Ammon's horn (tissue), 1 donor: ENCODE measurements around the gene DBNDD1.
"Not testable (repeated sequence)": the region's sequence is repeated elsewhere in the genome, so short reads cannot be mapped to it uniquely, and the experiment has no call there.

Source experiments
- DNase-seq: peaks from one replicate; pipeline ENCODE4 v3.0.0-alpha.2; 2016; ENCODE audit warnings: low spot score

DBNDD1 gene

GRCh38 chr16:90018652-90019542, at the start of gene DBNDD1:
Gene DBNDD1 (minus strand): TSS chr16:90019456. CDS start chr16:90019341, 115 bp downstream.
- DNase-seq: no peak

- DNase-seq: no peak
Observed at GRCh38 chr16:90061437-90061836, 42.2 kb upstream of the DBNDD1 start.

- DNase-seq: no peak
Observed at GRCh38 chr16:90057738-90058173, 38.5 kb upstream of the DBNDD1 start.

- not testable (repeated sequence) for DNase-seq
Observed at GRCh38 chr16:90056521-90056920, 37.3 kb upstream of the DBNDD1 start.

GRCh38 chr16:90055371-90055770, 36.1 kb upstream of the DBNDD1 start:
- DNase-seq: no peak

GRCh38 chr16:90054554-90054953, 35.3 kb upstream of the DBNDD1 start:
- DNase-seq: no peak

GRCh38 chr16:90053902-90054500, 34.7 kb upstream of the DBNDD1 start:
- DNase-seq: no peak

GRCh38 chr16:90050969-90051368, 31.7 kb upstream of the DBNDD1 start:
- DNase-seq: no peak

- no peak for DNase-seq
Observed at GRCh38 chr16:90048737-90049330, 29.6 kb upstream of the DBNDD1 start.

GRCh38 chr16:90048347-90048722, 29.1 kb upstream of the DBNDD1 start:
- DNase-seq: no peak

- no peak for DNase-seq
Observed at GRCh38 chr16:90047714-90048346, 28.6 kb upstream of the DBNDD1 start.

GRCh38 chr16:90046971-90047713, 27.9 kb upstream of the DBNDD1 start:
- DNase-seq: no peak

- DNase-seq: no peak
Observed at GRCh38 chr16:90046122-90046970, 27.1 kb upstream of the DBNDD1 start.

GRCh38 chr16:90044111-90044551, 24.9 kb upstream of the DBNDD1 start:
- no peak for DNase-seq

- DNase-seq: no peak
Observed at GRCh38 chr16:90043526-90043925, 24.3 kb upstream of the DBNDD1 start.

GRCh38 chr16:90042946-90043514, 23.8 kb upstream of the DBNDD1 start:
- DNase-seq: no peak

- no peak for DNase-seq
Observed at GRCh38 chr16:90041896-90042473, 22.7 kb upstream of the DBNDD1 start.

GRCh38 chr16:90040152-90041023, 21.1 kb upstream of the DBNDD1 start:
- no peak for DNase-seq

- DNase-seq: no peak
Observed at GRCh38 chr16:90037276-90037675, 18.0 kb upstream of the DBNDD1 start.
